G401.6 (cell line): ENCODE measurements around the gene TAF1B.

Experiments
- FAIRE-seq: peaks from 2 replicates; lab custom pipeline; 2012; peaks lifted over from hg19 to GRCh38; lab: Jason Lieb, UNC

The TAF1B gene

GRCh38 chr2:9941996-9942390, 98.7 kb downstream of the TAF1B start:
- no peak for FAIRE-seq

- FAIRE-seq, result no peak
Observed at GRCh38 chr2:9944330-9944758, 101.1 kb downstream of the TAF1B start.

GRCh38 chr2:9945596-9945995, 102.3 kb downstream of the TAF1B start:
- FAIRE-seq, result no peak

GRCh38 chr2:9946076-9946475, 102.8 kb downstream of the TAF1B start:
- no peak for FAIRE-seq

- FAIRE-seq, result no peak
Observed at GRCh38 chr2:9946818-9947217, 103.5 kb downstream of the TAF1B start.

GRCh38 chr2:9948721-9949120, 105.4 kb downstream of the TAF1B start:
- no peak for FAIRE-seq

- FAIRE-seq, result no peak
Observed at GRCh38 chr2:9949239-9949991, 106.1 kb downstream of the TAF1B start.

GRCh38 chr2:9949992-9950520, 106.8 kb downstream of the TAF1B start:
- no peak for FAIRE-seq

GRCh38 chr2:9950521-9951271, 107.4 kb downstream of the TAF1B start:
- no peak for FAIRE-seq

GRCh38 chr2:9951272-9951521, 107.9 kb downstream of the TAF1B start:
- no peak for FAIRE-seq

GRCh38 chr2:9951522-9952285, 108.4 kb downstream of the TAF1B start, which contains the start of gene GRHL1:
TSS of gene GRHL1 (plus strand) at chr2:9951693. CDS start at chr2:9951834, 141 bp downstream.
- FAIRE-seq, result no peak

- FAIRE-seq, result no peak
Observed at GRCh38 chr2:9952286-9952737, 109.0 kb downstream of the TAF1B start.

- FAIRE-seq, result no peak
Observed at GRCh38 chr2:9952856-9953503, 109.7 kb downstream of the TAF1B start.

- FAIRE-seq, result no peak
Observed at GRCh38 chr2:9954136-9954535, 110.9 kb downstream of the TAF1B start.

- FAIRE-seq, result no peak
Observed at GRCh38 chr2:9958057-9958456, 114.8 kb downstream of the TAF1B start.

GRCh38 chr2:9959262-9959661, 116.0 kb downstream of the TAF1B start:
- peak; percentile 30 for FAIRE-seq

- FAIRE-seq, result no peak
Observed at GRCh38 chr2:9961013-9961412, 117.7 kb downstream of the TAF1B start.

GRCh38 chr2:9964334-9964980, 121.2 kb downstream of the TAF1B start:
- FAIRE-seq, result no peak

GRCh38 chr2:9965119-9965822, 122.0 kb downstream of the TAF1B start:
- no peak for FAIRE-seq

- no peak for FAIRE-seq
Observed at GRCh38 chr2:9966491-9967022, 123.3 kb downstream of the TAF1B start.
